NCI-H2029 (cell line): ENCODE results near the gene TNS1.

Source experiments
- DNase-seq: peaks from one replicate; lab custom pipeline; 2025; lab: John Stamatoyannopoulos, UW

The TNS1 gene

DNA sequence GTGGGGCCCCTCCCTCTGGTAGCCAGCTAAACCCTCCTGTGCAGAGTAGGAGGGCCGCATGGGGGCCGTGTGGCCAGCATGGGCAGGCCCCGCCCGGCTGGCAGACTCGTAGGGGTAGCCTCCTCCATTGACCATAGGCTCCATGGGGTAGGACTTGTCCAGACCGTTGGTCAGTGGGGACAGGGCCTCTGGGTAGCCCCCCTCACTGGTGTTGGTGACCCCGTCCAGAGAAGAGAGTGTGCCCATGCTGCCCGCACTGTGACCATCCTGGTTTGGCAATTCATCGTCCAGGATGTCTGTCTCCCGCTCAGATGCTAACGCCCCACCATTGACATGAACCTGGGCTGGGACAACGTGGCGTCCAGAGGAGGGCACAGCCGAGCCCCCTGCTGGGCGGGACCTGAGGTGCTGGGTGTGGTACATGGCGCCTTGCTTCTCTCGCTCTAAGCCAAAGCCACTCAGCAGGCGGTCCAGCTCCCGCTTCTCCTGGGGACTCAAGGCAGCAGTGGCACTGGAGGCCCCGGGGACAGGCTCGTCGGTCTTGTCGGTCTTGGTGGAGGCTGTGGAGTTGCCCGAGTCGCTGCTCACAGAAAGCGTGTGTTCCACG is 154.3 kb downstream of the TNS1 start:
- no peak for DNase-seq

DNA sequence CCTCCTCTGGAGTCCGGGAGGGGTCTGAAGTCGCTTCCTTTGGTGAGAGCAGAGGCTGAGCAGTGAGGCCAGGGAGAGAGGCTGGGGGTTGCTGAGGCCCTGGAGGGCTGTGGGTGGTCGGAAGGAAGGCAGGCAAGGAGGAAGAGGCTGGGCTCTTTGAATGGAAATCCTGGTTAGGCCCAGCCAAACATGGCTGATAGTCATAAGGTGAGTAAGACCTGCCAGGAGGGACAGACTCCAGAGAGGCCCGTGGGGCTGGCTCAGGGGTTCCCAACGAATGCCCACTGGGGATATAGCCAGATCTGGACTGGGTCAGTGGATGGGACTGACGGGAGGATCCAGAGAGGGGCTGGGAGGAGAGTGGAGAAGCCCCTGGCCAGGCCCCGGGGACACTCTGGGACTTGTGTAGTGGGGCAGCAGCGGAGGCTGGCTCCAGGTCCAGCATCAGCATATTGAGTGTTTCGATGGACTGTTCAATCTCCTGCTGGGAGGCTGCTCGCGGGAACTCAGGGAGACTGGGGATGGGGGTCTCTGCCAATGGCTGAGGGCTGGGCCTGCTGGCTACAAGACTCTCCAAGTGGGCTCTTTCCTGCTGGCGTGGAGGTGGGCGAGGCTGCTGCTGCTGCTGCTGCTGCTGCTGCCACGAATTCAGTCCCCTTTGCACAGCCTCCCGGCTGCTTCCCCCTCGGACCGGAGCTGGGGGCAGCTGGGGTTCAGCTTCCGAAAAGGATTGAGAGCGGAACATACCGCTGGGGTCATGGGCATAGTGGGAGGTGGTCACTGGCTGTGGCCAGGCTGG is 155.0 kb downstream of the TNS1 start:
- no peak for DNase-seq

DNA sequence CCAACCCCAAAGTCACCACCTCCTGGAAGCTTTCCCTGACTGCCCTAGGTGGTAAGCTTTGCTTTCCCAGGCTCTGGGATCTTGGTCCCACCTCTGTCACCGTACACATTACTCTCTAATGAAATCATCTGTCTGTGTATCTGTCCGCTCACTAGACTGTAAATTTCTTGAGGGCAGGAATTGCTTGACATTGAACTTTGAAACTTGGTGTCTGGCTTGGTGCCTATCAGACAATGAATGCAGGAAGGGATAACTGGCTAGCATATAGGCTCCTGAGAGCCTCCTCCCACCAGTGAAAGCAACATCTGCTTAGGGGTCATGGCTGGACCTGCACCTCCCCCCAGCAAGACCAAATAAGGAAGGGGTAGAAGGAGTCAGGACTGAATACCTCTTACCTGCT is 155.7 kb downstream of the TNS1 start:
- DNase-seq, result no peak

DNA sequence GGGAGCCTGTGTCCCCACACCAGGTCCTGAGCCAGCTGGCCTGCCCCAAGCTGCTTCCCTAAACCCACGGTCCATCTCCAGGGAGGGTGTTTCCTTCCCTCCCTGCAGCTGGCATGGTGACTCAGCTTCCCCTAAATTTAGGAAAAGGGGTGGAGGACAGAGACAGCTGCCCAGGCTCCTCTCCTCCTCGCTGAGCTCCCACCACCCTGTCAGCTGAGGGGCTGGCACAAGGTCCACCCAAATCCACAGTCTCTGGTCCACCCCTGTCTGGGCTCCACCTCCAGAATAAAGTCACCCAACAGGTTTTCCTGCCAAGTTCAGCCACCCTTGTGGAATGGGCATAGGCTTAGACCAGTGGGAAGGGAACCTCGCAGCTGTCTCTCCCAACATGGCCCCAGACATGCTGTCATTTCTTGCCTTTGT is 156.5 kb downstream of the TNS1 start:
- no peak for DNase-seq

DNA sequence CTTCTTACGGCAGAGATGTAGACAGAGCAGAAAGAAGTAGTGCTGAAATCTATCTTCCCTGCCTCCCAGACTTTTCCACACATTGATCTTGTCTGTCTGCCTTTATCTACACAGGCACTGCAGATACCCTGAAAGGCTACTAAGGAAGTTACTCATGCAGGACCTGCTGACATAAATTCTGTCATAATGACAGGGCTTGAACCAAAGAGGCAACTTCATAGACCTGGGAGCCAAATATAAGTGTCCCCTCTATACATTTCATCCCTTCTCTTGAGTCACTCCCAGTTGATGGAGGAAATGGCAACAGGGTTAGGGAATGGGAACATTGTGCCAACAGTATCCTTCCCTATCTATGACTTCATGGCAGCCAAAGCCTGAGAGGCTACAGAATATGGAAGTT is 157.5 kb downstream of the TNS1 start:
- no peak for DNase-seq

DNA sequence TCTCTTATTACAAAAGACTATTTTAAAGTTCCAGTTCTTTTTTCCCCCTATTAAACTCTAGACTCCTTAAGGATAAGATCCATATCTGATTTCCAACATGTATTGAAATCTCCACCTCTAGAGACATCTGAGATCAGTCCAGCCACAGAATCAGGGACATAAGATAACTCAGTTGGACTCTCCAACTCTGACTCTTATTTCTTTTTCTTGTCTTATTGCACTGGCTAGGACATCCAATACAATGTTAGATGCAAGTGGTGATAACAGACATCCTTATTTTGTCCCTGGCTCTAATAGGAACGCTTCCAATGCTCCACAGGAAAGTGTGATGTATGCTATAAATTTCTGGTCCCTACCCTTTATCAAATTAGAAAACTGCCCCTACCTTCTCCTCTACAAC is 158.1 kb downstream of the TNS1 start:
- DNase-seq, result no peak

DNA sequence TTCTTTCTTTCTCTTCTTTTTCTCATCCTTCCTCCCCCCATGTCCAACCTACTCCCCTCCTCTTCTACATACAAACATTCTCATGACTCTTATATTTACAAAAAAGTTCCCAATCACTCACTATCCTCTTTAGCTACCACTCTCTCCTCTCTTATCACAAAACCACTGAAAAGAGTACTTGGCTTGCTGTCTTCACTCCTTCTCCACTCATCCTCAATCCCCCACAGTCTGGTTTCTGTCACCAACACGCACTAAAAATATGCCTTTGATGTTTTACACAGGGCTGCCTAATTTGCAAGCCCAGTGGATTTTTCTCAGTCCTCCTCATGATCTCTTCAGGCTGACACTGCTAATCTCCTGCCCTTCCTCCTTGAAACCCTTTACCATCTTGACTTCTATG is 159.5 kb downstream of the TNS1 start:
- no peak for DNase-seq

DNA sequence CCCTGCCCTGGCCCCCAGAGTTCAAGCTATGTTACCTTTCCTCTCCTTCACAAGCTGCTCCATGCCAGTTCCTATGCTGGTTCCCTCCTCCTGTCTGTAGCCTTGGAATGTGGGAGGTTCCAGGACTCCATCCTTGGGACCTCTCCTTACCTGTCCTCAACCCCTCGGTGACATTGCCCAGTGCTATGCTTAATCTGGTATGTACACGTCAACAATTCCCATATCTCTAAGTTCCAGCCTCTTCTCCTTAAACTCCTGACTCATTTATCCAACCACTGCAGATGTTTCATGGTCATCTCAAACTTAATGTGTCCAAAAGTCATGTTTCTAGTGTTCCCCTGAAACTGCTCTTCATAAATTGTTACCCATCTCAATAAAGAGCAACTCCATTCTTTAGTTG is 160.8 kb downstream of the TNS1 start:
- DNase-seq, result no peak

DNA sequence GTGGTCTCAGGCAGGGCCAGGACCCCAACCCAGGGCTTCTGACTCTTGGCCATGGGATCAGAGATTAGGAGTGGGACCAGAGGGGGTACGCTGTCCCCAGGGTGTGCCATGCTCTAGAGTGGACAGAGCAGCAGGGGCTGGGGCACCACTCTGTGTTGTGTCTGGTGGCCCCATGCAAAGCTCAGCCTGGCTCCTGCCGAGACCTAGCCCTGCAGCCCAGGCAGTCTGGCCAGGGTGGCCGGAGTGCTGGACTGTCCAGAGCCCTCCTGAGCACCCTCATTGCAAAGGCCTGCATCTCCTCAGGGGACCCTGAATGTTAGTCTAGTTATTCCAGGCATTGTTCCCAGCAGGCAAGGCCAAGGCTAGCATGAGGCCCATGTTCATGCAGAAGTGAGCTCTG is 162.3 kb downstream of the TNS1 start:
- DNase-seq, result no peak

DNA sequence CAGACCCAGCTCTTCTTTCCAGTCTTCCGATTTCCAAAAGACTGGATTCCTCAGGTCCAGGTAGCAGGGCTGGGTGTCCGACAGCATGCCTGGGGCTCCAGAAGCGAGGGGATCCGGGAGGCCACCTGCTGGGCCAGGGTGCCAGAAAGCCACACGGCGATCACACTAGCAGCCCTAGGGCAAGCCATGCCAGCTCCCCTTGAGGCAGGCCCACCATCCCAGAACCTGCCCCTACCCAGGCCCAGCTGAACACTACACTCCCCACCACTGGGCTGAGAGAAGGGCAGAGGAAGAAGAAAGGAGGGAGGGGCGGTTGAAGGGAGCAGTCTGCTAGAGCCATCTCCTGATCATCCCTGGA is 163.1 kb downstream of the TNS1 start:
- DNase-seq, result no peak

DNA sequence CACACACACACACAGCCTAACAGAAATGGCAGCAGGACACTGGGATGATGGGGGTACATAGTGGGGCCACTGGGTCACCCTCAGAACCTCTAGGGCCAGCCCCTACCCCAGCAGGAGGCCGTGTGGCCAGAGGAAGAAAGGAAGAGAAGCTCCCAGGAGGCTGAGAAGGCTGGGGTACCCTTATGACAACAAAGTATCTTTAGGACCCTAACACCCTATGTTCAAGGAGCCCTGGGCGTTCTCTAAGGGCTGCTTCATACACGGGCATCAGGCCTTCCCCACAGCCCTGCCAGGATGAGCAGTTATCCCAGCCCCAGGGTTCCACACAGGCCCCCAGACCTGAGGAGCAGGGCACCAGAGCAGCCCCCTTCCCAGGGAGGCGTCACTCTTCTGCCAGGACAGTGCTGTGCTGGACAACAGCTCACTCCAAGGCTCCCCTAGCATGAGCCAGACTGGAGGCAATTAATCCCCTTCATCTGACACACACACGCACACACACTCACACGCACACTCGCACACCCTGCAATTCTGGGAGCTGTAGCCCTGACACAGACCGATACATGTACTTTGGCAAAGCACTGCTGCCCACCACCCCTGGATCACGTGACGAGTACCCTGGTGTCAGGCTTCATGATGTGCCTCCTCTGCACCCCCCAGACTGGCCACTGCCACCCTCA is 163.6 kb downstream of the TNS1 start:
- DNase-seq, result no peak

DNA sequence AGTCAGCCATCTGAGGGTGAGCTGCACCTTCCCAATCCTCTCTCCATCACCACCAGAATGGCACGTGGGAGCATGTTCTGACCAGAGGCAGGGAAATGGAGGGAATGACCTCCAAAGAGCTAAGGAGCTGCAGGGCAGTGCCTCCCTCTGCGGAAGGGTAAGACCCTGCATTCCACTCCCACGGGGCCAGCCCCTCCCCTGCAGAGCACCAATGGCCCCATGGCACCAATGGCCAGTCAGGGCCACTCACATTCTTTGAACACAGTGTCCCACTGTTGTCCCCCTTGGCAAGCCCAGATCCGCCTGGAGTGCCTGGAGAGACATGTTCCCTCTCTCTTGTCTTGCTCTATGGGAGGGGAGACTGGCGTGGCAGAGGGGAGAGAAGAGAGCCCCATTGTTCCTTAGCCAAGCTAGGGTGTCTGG is 164.4 kb downstream of the TNS1 start:
- DNase-seq, result no peak

DNA sequence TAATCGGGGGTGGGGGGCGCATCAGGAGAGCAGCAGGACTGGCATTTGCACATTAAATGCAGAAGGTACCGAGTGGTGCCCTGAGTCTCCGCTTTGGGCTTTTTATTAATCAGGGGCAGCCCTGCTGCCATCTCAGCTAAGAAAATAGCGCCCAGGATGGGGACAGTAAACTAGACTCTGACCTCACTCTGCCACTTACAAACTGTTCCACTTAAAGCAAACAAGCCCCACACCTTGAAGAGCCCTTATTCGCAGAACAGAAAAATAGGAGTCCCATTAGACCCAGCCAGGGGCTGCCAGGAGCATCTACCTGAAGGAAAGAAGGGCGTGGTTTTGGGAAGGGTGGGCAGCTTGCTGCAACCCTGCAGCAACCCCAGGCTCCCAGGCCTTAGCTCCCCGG is 165.3 kb downstream of the TNS1 start:
- no peak for DNase-seq

DNA sequence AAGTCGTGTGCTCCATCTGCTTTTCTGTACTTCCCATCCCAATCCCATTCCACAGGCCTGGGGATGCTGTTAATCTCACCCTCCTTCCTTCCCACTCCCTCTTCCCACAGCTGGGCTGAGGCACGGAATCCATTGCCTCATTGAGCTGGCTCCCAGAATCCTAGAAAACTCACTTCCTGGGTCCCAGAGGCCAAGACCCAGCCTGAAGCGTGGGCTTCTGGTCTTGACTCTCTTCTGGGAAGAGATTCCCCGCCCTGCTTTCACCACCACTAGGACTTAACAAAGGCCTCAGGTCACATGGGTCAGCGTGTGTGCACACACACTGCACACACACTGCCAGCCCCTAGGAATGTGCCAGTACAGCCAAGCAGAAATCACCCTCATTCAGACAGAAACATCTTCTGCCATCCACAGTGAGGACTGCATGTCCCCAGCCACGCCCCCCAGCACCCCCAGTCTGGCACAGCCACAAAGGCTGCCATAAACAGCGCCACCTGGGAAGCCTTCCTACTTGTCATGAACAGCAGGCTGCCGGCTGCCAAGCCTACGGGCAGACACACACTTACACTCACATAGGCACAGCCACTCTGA is 165.8 kb downstream of the TNS1 start:
- DNase-seq, result no peak

DNA sequence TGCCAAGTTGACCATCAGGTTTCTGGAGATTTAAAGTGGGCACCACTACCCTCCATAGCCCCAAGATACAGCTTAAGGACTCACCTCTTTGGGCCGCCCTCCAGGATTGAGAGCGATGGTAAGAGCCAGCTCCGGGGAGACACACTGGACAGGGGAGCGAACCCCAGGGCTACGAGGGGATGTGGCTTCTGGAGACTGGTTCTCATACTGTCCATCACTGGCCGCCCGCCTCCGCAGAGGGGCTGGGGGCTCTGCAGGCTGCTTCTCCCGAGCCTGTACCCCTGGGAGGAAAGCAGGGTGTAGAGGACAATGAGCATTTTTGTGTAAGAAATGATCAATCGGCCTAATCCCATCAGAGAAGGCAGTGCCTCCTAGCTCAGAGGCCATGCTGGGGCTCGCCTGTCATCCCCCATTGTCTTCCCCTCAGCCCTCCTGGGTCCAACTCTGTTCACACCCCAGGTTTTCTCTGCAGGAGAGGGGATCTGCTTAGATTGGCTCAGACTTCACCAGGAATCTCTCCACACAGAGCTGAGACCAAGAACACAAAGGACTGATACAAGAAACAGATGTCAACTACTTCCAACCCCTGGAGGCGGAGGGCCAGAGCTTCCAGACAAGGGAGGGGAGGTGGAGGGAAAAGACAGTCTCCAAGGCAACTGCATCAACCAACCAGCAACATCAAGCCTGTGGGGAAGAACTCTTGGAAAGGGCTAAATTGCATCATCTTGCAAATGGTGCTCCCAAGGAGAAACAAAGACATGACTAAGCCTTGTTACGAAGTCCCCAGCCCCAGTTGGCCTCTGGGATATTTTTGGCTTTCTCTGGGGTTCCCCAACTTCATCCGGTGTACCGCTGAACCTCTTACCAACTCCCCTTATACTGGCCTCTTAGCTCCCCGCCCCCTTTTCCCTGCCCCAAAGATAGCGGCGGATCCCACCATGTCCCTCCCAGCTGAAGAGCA is 166.6 kb downstream of the TNS1 start:
- no peak for DNase-seq

DNA sequence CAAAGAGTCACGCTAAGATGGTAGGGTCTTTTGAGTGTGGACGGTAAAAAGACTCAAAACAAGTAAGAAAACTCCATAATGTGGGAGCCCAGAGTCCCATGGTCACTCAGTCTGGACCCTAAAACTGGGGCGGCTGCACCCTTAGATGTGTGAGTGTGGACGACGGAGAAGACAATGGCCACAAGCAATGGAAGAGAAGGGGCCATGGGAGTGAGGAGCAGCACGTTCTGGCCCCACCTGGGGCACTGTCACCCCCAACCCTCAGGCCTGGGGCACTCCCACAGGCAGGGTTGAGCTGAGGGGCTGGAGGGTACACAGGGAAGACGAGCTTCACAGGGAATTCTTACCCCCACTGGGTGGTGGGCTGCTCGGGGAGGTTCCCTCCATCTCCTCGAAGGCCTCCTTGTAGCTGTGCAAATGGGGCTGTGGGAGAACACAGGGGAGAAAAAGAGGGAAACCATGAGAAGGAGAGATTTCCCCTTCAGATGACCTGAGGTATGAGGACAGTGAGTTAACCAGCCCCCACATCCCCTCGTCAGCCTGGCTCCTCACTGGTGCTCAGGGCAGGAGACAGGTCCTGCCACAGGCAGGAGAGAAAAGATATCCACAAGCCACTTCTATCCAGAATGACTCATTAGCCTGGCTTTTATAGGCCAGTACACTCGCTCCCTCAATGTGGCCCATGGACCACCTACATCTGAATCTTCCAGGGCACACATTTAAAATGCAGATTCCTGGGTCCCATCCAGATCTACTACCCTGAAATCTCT is 167.9 kb downstream of the TNS1 start:
- DNase-seq, result no peak

DNA sequence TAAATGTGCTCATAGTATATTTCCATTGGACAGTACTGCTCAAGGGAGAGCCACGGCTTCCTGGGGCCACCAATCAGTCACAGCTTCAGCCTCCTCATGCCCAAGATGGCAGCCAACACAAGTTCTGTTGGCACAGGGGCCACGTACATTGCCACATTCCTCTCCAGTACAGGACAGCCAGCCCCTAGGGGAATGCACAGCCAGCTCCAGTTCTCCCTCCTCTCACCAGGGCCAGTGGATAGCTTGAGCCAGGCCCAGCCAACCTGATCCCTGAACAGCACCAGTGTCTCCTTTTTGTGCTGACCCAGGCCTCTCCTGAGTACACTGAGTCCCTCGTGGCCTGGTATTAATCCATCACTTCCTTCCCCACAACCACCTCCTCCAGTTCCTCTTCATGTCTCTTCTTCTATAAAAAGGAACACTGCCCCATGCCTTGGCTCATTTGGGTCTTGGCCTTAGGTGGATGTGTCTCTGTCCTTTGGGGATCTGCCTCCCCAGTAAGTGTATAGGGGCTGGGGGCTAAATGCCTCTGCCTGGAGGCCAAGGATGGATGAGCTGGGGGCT is 168.7 kb downstream of the TNS1 start:
- no peak for DNase-seq

DNA sequence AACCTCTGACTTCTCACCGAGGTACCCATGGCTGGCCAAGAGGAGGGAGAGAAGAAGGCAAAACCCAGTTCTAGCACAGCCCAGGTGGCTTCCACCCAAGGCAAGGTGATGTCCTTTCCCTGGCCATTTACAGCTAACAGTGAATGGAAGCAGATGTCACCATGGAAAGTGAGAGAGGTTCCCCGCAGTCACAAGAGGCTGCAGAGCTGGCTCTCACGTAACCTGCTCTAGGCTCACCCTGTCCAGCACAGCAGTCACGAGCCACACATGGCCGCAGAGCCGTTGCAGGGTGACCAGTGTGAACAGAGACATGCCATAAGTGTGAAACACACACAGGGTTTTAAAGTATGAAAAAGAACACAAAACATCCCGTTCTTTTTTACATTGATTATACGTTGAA is 169.4 kb downstream of the TNS1 start:
- DNase-seq, result no peak

DNA sequence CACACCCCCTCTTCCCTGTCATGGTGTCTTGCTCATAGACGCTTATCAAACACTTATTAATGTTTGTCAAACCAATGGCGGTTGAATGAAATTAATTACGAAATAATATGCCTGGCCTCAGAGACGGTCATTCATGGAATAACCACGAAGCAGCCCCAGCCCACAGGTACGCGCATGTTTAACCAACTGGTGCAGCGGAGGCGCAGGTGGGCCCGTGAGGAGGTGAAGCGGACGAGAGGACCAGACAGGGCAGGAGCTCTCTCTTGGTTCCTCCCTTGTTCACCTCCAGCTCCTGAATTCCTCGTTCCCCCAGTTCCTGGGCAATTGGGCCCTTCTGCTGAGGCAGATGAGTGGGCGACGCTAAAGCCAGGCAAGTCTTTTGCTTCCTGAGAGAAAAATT is 169.8 kb downstream of the TNS1 start:
- DNase-seq, result no peak

DNA sequence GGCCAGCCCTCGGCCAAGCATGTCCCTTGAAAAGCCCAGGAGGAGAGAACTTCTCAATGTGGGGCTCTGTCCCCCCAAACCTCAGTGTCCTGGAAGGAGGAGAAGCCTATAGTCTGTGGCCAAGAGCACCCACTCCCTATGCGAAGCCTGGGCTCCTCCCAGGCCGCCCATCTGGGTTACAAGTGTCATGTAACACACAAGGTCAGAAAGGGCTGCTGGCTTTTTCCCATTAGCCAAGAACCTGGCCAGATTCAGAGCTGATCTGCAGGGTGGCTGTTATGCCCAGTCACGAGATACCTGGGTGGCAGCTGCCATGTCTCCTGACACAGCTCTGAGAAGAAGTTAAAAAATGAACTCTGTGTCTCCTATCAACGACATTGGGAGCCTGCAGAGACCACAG is 170.7 kb downstream of the TNS1 start:
- DNase-seq, result no peak

DNA sequence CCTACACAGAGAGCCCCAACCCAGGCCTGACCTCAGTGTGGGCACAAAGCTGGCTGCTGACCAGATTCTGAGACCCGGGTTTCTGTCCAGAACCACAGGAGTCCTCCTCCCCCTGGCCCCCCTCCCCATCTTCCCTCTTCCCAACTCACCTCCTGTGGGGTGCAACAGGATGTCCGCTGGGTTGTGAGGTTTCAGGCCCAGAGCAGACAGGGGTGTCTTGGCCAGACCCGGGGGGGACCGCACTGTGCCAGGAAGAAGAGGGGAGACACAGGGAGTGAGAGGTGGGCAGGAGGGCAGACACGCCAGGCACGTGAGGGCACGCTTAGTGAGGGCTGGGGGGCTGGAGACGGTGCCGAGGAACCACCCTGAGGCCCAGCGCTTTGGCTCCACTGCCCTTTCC is 171.5 kb downstream of the TNS1 start:
- no peak for DNase-seq
